CD4-positive, CD25-positive, alpha-beta regulatory T cell (primary cell): ENCODE results near the gene C5orf63. TPM values are rescaled to one million over a fixed set of nuclear protein-coding genes. Genes with fewer than 3 reads are reported as not detected.
"Not testable (repeated sequence)": the region's sequence is repeated elsewhere in the genome, so short reads cannot be mapped to it uniquely, and the experiment has no call there.

Source experiments
- ATAC-seq, 2 donors: fragments of 150-1000 bp; cut with Tn5 transposase; one replicate each; pipeline ENCODE4 v1.10.0; 2021; ENCODE audit warnings: low read depth in 2 of 2, moderate number of reproducible peaks in 2 of 2, moderate library complexity in 1 of 2
- DNase-seq, 3 donors: peaks; one replicate each; pipeline versions ENCODE4 v3.0.0 to v3.0.0-alpha.2; 2012 to 2022; ENCODE audit warnings: mixed read lengths in 1 of 3
- H3K27ac ChIP-seq: one replicate; pipeline ENCODE4 v1.7.0; 2013; ENCODE audit warnings: mild to moderate bottlenecking, low read length; ENCODE audit not compliant: insufficient read depth, poor library complexity, severe bottlenecking
- H3K27me3 ChIP-seq: one replicate; pipeline ENCODE4 v1.7.0; 2013; ENCODE audit warnings: low read length; ENCODE audit not compliant: control insufficient read depth, insufficient read depth
- H3K36me3 ChIP-seq: one replicate; pipeline ENCODE4 v1.7.0; 2013; ENCODE audit warnings: mild to moderate bottlenecking, low read length, moderate library complexity; ENCODE audit not compliant: control insufficient read depth, insufficient read depth
- H3K4me1 ChIP-seq: 2 replicates; pipeline ENCODE4 v1.7.0; 2013; ENCODE audit warnings: mild to moderate bottlenecking, low read length; ENCODE audit not compliant: insufficient read depth, control insufficient read depth, poor library complexity, severe bottlenecking
- H3K4me3 ChIP-seq: one replicate; pipeline ENCODE4 v1.7.0; 2013; ENCODE audit warnings: low read depth, mild to moderate bottlenecking, low read length, moderate library complexity
- H3K9me3 ChIP-seq, 2 experiments: 1 replicate in 1 of 2; 2 replicates in 1 of 2; pipeline ENCODE4 v1.7.0; 2013; ENCODE audit warnings: low read length in 2 of 2, mild to moderate bottlenecking in 1 of 2, moderate library complexity in 1 of 2; ENCODE audit not compliant: control insufficient read depth in 2 of 2
- H3K27ac Mint-ChIP-seq, 3 donors: one replicate each; pipeline ENCODE4 v1.8.0; 2020 to 2022; ENCODE audit warnings: mild to moderate bottlenecking in 3 of 3, mixed read lengths in 3 of 3, moderate library complexity in 2 of 3
- H3K27me3 Mint-ChIP-seq: one replicate; pipeline ENCODE4 v1.8.0; 2022; ENCODE audit warnings: mild to moderate bottlenecking, mixed read lengths
- H3K36me3 Mint-ChIP-seq: one replicate; pipeline ENCODE4 v1.8.0; 2020; ENCODE audit warnings: mixed read lengths
- H3K4me1 Mint-ChIP-seq, 4 donors: one replicate each; pipeline ENCODE4 v1.8.0; 2020 to 2022; ENCODE audit warnings: mixed read lengths in 4 of 4, mild to moderate bottlenecking in 1 of 4
- H3K4me3 Mint-ChIP-seq, 4 donors: one replicate each; pipeline ENCODE4 v1.8.0; 2020 to 2022; ENCODE audit warnings: mild to moderate bottlenecking in 4 of 4, mixed read lengths in 4 of 4, moderate library complexity in 3 of 4
- H3K9me3 Mint-ChIP-seq, 7 donors: one replicate each; pipeline ENCODE4 v1.8.0; 2020 to 2022; ENCODE audit warnings: mixed read lengths in 7 of 7, mild to moderate bottlenecking in 3 of 7, moderate library complexity in 2 of 7
- polyA plus RNA-seq, 4 donors: library from polyadenylated mRNA; unstranded; fragments of 300-500 nt; fragmentation: Illumina TruSeq; gene quantifications; one replicate each; pipeline ENCODE4 v1.2.3, GENCODE V29; 2021
- total RNA-seq: library from RNA; stranded (reverse); gene quantifications from one replicate; pipeline ENCODE4 v1.2.3, GENCODE V29; 2022

The C5orf63 gene
- total and polyA plus RNA-seq, 5 donors from 2014 or later, result 4.4 to 14.8 (median 7.7) TPM

- Mint-ChIP-seq H3K36me3 (peaks cover 43% of the 10 kb centered on the region), H3K4me1 (peaks cover 6 to 24% (median 16%) of the 10 kb centered on the region in 4 donors), H3K4me3 (no peak overlapping the region), H3K9me3 (peaks cover 0 to 2% (median 0%) of the 10 kb centered on the region in 7 donors), H3K27ac (no peak overlapping the region), H3K27me3 (no peaks in the 10 kb centered on the region)
- no peaks in the 10 kb centered on the region for H3K4me1 ChIP-seq
- H3K9me3 ChIP-seq, result no peaks in the 10 kb centered on the region
- H3K4me3 ChIP-seq, result no peak overlapping the region
- H3K27me3 ChIP-seq, result no peaks in the 10 kb centered on the region
- H3K36me3 ChIP-seq, result peaks cover 18% of the 10 kb centered on the region
- DNase-seq, result no peak
- H3K27ac ChIP-seq, result no peak overlapping the region
- no peak for ATAC-seq
Measured at GRCh38 chr5:127056896-127057295, 16.4 kb downstream of the C5orf63 start.

- Mint-ChIP-seq H3K27ac (no peak overlapping the region), H3K4me1 (peaks cover 6 to 18% (median 13%) of the 10 kb centered on the region in 4 donors), H3K36me3 (peaks cover 45% of the 10 kb centered on the region), H3K9me3 (peaks cover 0 to 2% (median 0%) of the 10 kb centered on the region in 7 donors), H3K4me3 (no peak overlapping the region), H3K27me3 (no peaks in the 10 kb centered on the region)
- Histone ChIP-seq H3K4me3 (no peak overlapping the region), H3K27ac (no peak overlapping the region), H3K9me3 (no peaks in the 10 kb centered on the region), H3K27me3 (no peaks in the 10 kb centered on the region), H3K36me3 (peaks cover 18% of the 10 kb centered on the region), H3K4me1 (no peaks in the 10 kb centered on the region)
- DNase-seq (no peak), ATAC-seq (no peak)
Measured at GRCh38 chr5:127055880-127056653, 17.2 kb downstream of the C5orf63 start.

- not testable (repeated sequence) for H3K4me1 Mint-ChIP-seq, H3K27me3 ChIP-seq, H3K4me1 ChIP-seq, ATAC-seq, H3K4me3 Mint-ChIP-seq, DNase-seq, H3K9me3 ChIP-seq, H3K27ac ChIP-seq, H3K4me3 ChIP-seq, H3K27me3 Mint-ChIP-seq, H3K9me3 Mint-ChIP-seq
- peaks cover 14% of the 10 kb centered on the region for H3K36me3 ChIP-seq
- Mint-ChIP-seq H3K36me3 (peaks cover 39% of the 10 kb centered on the region), H3K27ac (peak overlapping the region in 1 of 3 donors; percentile 33)
Measured at GRCh38 chr5:127053551-127053950, 19.8 kb downstream of the C5orf63 start.

GRCh38 chr5:127053049-127053448 lies 20.3 kb downstream of the C5orf63 start:
- Histone ChIP-seq H3K36me3 (peaks cover 14% of the 10 kb centered on the region), H3K27ac (no peak overlapping the region), H3K4me3 (no peak overlapping the region), H3K4me1 (no peaks in the 10 kb centered on the region), H3K9me3 (no peaks in the 10 kb centered on the region), H3K27me3 (no peaks in the 10 kb centered on the region)
- ATAC-seq (no peak), DNase-seq (no peak)
- Mint-ChIP-seq H3K4me3 (no peak overlapping the region), H3K27ac (peak overlapping the region in 1 of 3 donors; percentile 47), H3K36me3 (peaks cover 42% of the 10 kb centered on the region), H3K27me3 (no peaks in the 10 kb centered on the region), H3K9me3 (peaks cover 0 to 2% (median 0%) of the 10 kb centered on the region in 7 donors), H3K4me1 (peaks cover 0 to 4% (median 1%) of the 10 kb centered on the region in 4 donors)

- peaks cover 0 to 2% (median 0%) of the 10 kb centered on the region in 7 donors for H3K9me3 Mint-ChIP-seq
- Histone ChIP-seq H3K4me1 (no peaks in the 10 kb centered on the region), H3K36me3 (peaks cover 8% of the 10 kb centered on the region), H3K27ac (no peak overlapping the region), H3K9me3 (no peaks in the 10 kb centered on the region), H3K27me3 (no peaks in the 10 kb centered on the region), H3K4me3 (no peak overlapping the region)
- no peak for DNase-seq
- H3K4me3 Mint-ChIP-seq, result no peak overlapping the region
- H3K4me1 Mint-ChIP-seq, result peaks cover 0 to 4% (median 1%) of the 10 kb centered on the region in 4 donors
- H3K36me3 Mint-ChIP-seq, result peaks cover 35% of the 10 kb centered on the region
- no peaks in the 10 kb centered on the region for H3K27me3 Mint-ChIP-seq
- ATAC-seq, result no peak
- no peak overlapping the region for H3K27ac Mint-ChIP-seq
Measured at GRCh38 chr5:127051591-127051990, 21.7 kb downstream of the C5orf63 start.

- Histone ChIP-seq H3K27ac (no peak overlapping the region), H3K27me3 (no peaks in the 10 kb centered on the region), H3K4me1 (no peaks in the 10 kb centered on the region), H3K9me3 (no peaks in the 10 kb centered on the region), H3K4me3 (no peak overlapping the region), H3K36me3 (peaks cover 3% of the 10 kb centered on the region)
- ATAC-seq (no peak), DNase-seq (no peak)
- Mint-ChIP-seq H3K4me3 (no peak overlapping the region), H3K27me3 (no peaks in the 10 kb centered on the region), H3K4me1 (peaks cover 0 to 2% (median 0%) of the 10 kb centered on the region in 4 donors), H3K9me3 (no peaks in the 10 kb centered on the region), H3K36me3 (peaks cover 4% of the 10 kb centered on the region), H3K27ac (no peak overlapping the region)
Measured at GRCh38 chr5:127046343-127047072, 26.8 kb downstream of the C5orf63 start.

- no peak overlapping the region for H3K27ac ChIP-seq
- Mint-ChIP-seq H3K4me1 (peaks cover 0 to 2% (median 0%) of the 10 kb centered on the region in 4 donors), H3K4me3 (no peak overlapping the region), H3K36me3 (no peaks in the 10 kb centered on the region), H3K27ac (no peak overlapping the region), H3K9me3 (no peaks in the 10 kb centered on the region), H3K27me3 (no peaks in the 10 kb centered on the region)
- H3K36me3 ChIP-seq, result peaks cover 5% of the 10 kb centered on the region
- H3K4me1 ChIP-seq, result no peaks in the 10 kb centered on the region
- no peaks in the 10 kb centered on the region for H3K9me3 ChIP-seq
- ATAC-seq (no peak), DNase-seq (peak in 1 of 3 donors; percentile 13)
- no peak overlapping the region for H3K4me3 ChIP-seq
- no peaks in the 10 kb centered on the region for H3K27me3 ChIP-seq
Measured at GRCh38 chr5:127042593-127042992, 30.7 kb downstream of the C5orf63 start.
